Common myeloid progenitor, CD34-positive (primary cell): ENCODE results near the gene CETN2.
"Not testable (repeated sequence)": the region's sequence is repeated elsewhere in the genome, so short reads cannot be mapped to it uniquely, and the experiment has no call there.

ENCODE experiments used
- CTCF ChIA-PET: fragments of 350-600 bp; sonication (Branson Sonifier 250); formaldehyde crosslinking; loops from one replicate; lab custom pipeline; 2021; ENCODE audit warnings: antibody characterized with exemption; lab: Charles Lee
- POLR2A ChIA-PET: fragments of 350-600 bp; sonication (Branson Sonifier 250); formaldehyde crosslinking; loops from one replicate; lab custom pipeline; 2021; ENCODE audit warnings: antibody characterized with exemption; lab: Charles Lee
- DNase-seq, 3 donors: peaks; one replicate each; pipeline versions ENCODE4 v3.0.0 to v3.0.0-alpha.2; 2013
- H3K27ac ChIP-seq, 2 experiments: 1 replicate in 1 of 2; 2 replicates in 1 of 2; pipeline ENCODE4 v1.7.0; 2013; ENCODE audit warnings: inconsistent platforms in 2 of 2, low read length in 2 of 2, mild to moderate bottlenecking in 2 of 2, low read depth in 1 of 2, moderate library complexity in 1 of 2; ENCODE audit not compliant: severe bottlenecking in 2 of 2, insufficient read depth in 1 of 2, poor library complexity in 1 of 2
- H3K27me3 ChIP-seq, 5 experiments: replicated peaks in 2 of 5; 1 replicate in 3 of 5; 2 replicates in 2 of 5; pipeline versions ENCODE4 v1.6.1 to v1.7.0; 2013; ENCODE audit warnings: low read length in 4 of 5, mild to moderate bottlenecking in 2 of 5, moderate library complexity in 2 of 5, inconsistent platforms in 1 of 5; ENCODE audit not compliant: insufficient read depth in 5 of 5, control insufficient read depth in 4 of 5
- H3K36me3 ChIP-seq, 4 experiments: 1 replicate in 2 of 4; 2 replicates in 2 of 4; pipeline versions ENCODE4 v1.6.1 to v1.7.0; 2013; ENCODE audit warnings: low read length in 3 of 4, control low read depth in 1 of 4, mild to moderate bottlenecking in 1 of 4; ENCODE audit not compliant: control insufficient read depth in 4 of 4, insufficient read depth in 4 of 4
- H3K4me1 ChIP-seq, 4 experiments: 1 replicate in 3 of 4; 2 replicates in 1 of 4; pipeline versions ENCODE4 v1.6.1 to v1.7.1; 2013; ENCODE audit warnings: low read length in 3 of 4, mild to moderate bottlenecking in 3 of 4, control low read depth in 1 of 4, inconsistent platforms in 1 of 4, moderate library complexity in 1 of 4; ENCODE audit not compliant: control insufficient read depth in 4 of 4, insufficient read depth in 4 of 4; ENCODE audit errors: control extremely low read depth in 1 of 4
- H3K4me3 ChIP-seq, 7 experiments: 1 replicate in 4 of 7; 2 replicates in 3 of 7; pipeline versions ENCODE4 v1.5.1 to v1.7.0; 2013; ENCODE audit warnings: mild to moderate bottlenecking in 7 of 7, low read length in 6 of 7, moderate library complexity in 6 of 7, inconsistent platforms in 2 of 7, low read depth in 2 of 7, control low read depth in 1 of 7; ENCODE audit not compliant: insufficient read depth in 4 of 7, control insufficient read depth in 1 of 7; ENCODE audit errors: extremely low read depth in 1 of 7
- H3K9me3 ChIP-seq, 5 experiments: 1 replicate in 4 of 5; 2 replicates in 1 of 5; pipeline versions ENCODE4 v1.6.1 to v1.7.1; 2013; ENCODE audit warnings: low read length in 4 of 5, mild to moderate bottlenecking in 2 of 5, inconsistent platforms in 1 of 5, low read depth in 1 of 5, moderate library complexity in 1 of 5; ENCODE audit not compliant: control insufficient read depth in 4 of 5, insufficient read depth in 2 of 5; ENCODE audit errors: control extremely low read depth in 1 of 5
- WGBS: methylation state at CpG from one replicate; pipeline ENCODE4 v1.1.5; 2013; ENCODE audit not compliant: insufficient coverage; 5-methylcytosine and 5-hydroxymethylcytosine counted together

CETN2 gene

DNA sequence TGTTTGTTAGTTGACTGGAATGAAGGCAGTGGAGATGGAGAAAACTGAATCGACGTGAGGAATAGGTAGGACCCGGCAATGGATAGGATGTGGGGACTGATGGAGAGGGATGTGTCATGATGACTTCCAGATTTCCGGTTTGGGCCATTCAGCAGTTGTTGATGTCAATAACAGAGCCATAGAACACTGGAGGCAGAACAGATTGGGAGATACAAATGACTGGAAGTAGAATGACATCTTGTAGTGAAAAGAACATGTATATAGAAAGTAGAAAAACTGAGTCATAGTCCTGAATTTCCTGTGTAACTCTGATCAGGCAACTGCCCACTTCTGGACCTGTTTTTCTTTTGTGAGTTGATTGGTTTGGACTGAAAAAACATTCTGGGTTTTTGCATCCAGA is 24.5 kb downstream of the CETN2 start:
- POLR2A ChIA-PET, result no interaction called here
- H3K27ac ChIP-seq, result no peak overlapping the region
- H3K9me3 ChIP-seq, result no peaks in the 10 kb centered on the region
- peaks cover 0 to 3% (median 0%) of the 10 kb centered on the region in 4 experiments for H3K4me1 ChIP-seq
- no peak for DNase-seq
- peaks cover 0 to 13% (median 0%) of the 10 kb centered on the region in 5 experiments for H3K27me3 ChIP-seq
- WGBS, result 96% methylated on average over 4 of the region's 4 CpGs
- no peaks in the 10 kb centered on the region for H3K36me3 ChIP-seq
- CTCF ChIA-PET, result no interaction called here
- H3K4me3 ChIP-seq, result no peak overlapping the region

DNA sequence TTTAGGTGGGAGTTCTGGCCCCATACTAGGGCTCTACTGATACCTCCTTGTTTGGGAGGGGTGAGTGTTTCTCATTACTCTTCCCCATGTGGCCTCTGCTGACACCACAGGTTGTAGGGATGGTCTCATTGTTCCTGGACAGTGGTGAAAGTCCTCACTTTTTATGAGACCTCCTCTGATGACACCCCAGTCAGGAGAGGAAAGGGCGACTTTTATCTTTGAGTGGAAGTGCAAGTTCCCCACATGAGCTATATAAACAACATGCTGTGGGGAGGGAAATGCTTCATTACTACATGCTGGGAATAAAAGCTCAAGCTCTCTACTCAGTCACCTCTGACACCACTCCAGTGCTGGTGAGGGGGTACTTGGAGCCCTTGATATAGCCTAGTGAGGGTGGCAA is 31.6 kb downstream of the CETN2 start:
- ChIA-PET CTCF (no interaction called here), POLR2A (no interaction called here)
- no CpG with 5 or more reads among the region's 1 CpG for WGBS
- H3K27me3 ChIP-seq, result peaks cover 0 to 6% (median 0%) of the 10 kb centered on the region in 5 experiments
- H3K4me1 ChIP-seq, result peaks cover 0 to 5% (median 0%) of the 10 kb centered on the region in 4 experiments
- H3K27ac ChIP-seq, result no peak overlapping the region
- H3K36me3 ChIP-seq, result no peaks in the 10 kb centered on the region
- H3K9me3 ChIP-seq, result no peaks in the 10 kb centered on the region
- no peak overlapping the region for H3K4me3 ChIP-seq
- no peak for DNase-seq

DNA sequence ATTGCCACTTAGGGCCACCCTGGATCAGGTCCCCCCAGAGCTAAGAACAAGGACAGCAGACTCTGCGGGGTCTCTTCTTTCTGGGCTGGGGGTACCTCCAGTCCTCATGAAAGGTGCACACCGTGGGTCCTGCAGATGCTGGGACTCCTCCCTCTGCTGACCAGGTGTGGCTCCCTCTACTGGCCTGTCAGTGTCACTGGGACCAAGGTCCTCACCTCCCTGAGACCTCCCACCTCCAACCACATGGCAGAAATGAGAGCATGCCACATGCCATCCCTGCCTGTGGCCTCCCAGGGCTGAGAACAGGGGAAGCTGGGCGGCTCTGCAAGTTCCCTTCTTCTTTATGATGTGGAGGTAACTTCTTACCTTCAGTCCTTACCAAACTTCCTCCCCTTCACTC is 43.5 kb downstream of the CETN2 start:
- WGBS, result no CpG with 5 or more reads among the region's 3 CpGs
- H3K36me3 ChIP-seq, H3K9me3 ChIP-seq, DNase-seq, H3K27ac ChIP-seq, POLR2A ChIA-PET, CTCF ChIA-PET, H3K4me1 ChIP-seq, H3K27me3 ChIP-seq, H3K4me3 ChIP-seq: not testable (repeated sequence)
